ENCODE data around the gene SERTAD1.

GRCh38 chr19:40389404-40390083 is 36.2 kb downstream of the SERTAD1 start:
- no peak for TF ChIP-seq REST (IDR thresholded peaks at IDR 0.05; ENCODE audit: insufficient read depth in 1 of 2, low read depth in 2 of 2, low read length in 2 of 2)
- TF ChIP-seq POLR2AphosphoS5 (IDR thresholded peaks at IDR 0.05; ENCODE audit: low read depth, low read length) = no peak
- TF ChIP-seq TAF1 (IDR thresholded peaks at IDR 0.05; ENCODE audit: borderline replicate concordance, insufficient read depth, low read length) = no peak

Data from PFSK-1 (cell line).